Activated T-cell treated with anti-CD3 and anti-CD28 coated beads for 48 hours (primary cell): ENCODE results near the gene CCZ1.
"Not testable (repeated sequence)": the region's sequence is repeated elsewhere in the genome, so short reads cannot be mapped to it uniquely, and the experiment has no call there.

ENCODE experiments used
- DNase-seq: peaks from one replicate; pipeline ENCODE4 v3.0.0-alpha.2; 2020; ENCODE audit warnings: low read depth

The CCZ1 gene

GRCh38 chr7:5898480-5899224, at the start of gene CCZ1:
Gene CCZ1, plus strand, starts transcription at chr7:5898733. Its CDS starts 67 bp downstream, at chr7:5898800.
- peak; percentile 81 for DNase-seq

GRCh38 chr7:5850944-5851343, 47.6 kb upstream of the CCZ1 start:
- no peak for DNase-seq

DNA sequence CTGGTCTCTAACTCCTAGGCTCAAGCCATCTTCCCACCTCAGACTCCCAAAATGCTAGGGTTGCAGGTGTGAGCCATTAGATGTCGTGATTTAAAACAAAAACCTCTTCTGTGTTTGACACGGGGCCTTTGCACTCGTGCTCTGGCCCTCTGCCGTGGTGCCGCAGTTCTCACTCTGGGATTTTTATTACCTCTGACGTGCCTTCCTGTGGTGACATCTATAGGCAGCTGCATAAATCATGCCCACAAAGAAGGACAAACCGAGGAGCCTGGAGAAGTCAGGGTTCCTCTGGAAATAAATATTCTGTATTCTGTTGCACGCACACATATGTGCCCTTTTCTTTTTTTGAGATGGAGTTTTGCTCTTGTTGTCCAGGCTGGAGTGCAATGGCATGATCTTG, 43.8 kb upstream of the CCZ1 start:
- no peak for DNase-seq

- DNase-seq = not testable (repeated sequence)
Observed at GRCh38 chr7:5857041-5857575, 41.4 kb upstream of the CCZ1 start.

DNA sequence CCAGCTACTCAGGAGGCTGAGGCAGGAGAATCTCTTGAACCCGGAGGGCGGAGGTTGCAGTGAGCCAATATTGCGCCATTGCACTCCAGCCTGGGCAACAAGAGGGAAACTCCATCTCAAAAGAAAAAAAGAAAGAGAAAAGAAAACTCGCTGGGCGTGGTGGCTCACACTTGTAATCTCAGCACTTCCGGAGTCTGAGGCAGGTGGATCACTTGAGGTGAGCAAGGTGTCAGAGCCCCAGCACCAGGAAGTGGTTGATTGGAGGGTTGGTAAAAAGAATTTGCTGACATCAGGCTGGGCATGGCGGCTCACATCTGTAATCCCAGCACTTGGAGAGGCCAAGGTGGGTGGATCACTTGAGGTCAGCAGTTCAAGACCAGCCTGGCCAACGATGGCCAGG, 40.0 kb upstream of the CCZ1 start:
- DNase-seq = not testable (repeated sequence)

- not testable (repeated sequence) for DNase-seq
Observed at GRCh38 chr7:5861281-5861680, 37.3 kb upstream of the CCZ1 start.

- not testable (repeated sequence) for DNase-seq
Observed at GRCh38 chr7:5862753-5863366, 35.7 kb upstream of the CCZ1 start.

DNA sequence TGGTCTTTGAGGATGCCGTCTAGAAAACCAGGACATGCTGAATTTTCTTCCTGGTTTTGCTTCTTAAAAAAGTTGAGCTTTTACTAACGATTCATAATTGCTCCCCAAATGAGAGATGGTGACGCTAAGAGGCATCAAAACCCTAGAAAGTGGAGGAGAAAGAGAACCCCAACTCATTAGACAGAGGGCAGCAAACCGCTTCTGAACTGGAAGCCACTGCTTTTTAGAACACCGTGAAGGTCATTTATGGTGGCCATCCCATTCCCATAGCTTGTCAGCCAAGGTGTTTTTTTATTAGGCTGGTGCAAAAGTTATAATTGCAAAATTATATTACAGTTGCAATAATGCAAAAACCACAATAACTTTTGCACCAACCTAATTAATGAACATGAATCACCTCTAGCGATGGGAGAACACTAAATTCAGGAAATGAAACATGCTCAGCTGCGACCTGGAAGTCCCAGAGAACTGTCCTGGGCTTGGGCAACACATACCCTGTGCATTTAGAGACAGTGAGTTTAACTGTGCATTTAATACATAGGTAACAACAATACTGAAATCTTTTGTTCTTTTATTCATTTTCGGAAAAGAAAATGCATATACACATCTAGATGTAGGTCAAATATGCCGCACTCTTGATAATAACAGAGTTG, 33.1 kb upstream of the CCZ1 start:
- not testable (repeated sequence) for DNase-seq

- DNase-seq = no peak
Observed at GRCh38 chr7:5867060-5867459, 31.5 kb upstream of the CCZ1 start.

- DNase-seq = not testable (repeated sequence)
Observed at GRCh38 chr7:5868928-5869341, 29.6 kb upstream of the CCZ1 start.

- DNase-seq = no peak
Observed at GRCh38 chr7:5869691-5870090, 28.8 kb upstream of the CCZ1 start.

DNA sequence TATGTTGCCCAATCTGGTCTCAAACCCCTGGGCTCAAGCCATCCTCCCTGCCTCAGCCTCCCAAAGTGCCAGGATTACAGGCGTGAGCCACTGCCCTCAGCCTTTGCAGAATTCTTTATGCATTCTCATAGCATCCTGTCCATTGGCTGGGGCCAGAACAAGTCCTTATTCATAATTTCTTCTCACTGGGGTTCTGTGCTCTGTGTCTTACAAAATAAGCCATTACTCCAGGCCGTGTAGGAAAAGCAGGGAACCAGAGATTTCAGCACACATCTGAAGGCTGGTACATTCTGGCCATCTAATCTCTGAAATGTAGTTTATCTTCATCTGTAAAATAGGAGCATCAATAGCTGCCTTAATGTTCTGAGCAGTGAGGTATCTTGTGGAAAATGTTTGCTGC, 28.2 kb upstream of the CCZ1 start:
- DNase-seq = no peak

GRCh38 chr7:5872326-5872725, 26.2 kb upstream of the CCZ1 start:
- no peak for DNase-seq

DNA sequence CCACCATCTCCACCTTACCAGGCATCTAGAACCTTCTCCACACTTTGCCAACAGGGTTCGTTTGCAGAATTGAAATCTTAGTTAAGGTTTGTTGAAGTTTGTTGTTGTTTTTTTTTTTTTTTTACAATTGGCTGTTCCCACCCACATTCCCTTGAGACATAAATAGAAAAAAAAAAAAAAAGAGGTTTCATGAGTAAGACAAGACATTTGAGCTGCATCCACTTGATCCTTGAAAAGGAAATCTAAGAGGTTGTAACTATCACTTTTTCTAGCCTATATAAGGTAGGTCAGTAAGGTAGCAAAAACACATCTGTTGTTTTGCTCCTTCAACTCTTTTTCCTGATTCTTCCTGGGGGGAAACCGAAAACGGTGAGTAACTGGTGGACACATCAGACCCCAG, 18.9 kb upstream of the CCZ1 start:
- DNase-seq = not testable (repeated sequence)

DNA sequence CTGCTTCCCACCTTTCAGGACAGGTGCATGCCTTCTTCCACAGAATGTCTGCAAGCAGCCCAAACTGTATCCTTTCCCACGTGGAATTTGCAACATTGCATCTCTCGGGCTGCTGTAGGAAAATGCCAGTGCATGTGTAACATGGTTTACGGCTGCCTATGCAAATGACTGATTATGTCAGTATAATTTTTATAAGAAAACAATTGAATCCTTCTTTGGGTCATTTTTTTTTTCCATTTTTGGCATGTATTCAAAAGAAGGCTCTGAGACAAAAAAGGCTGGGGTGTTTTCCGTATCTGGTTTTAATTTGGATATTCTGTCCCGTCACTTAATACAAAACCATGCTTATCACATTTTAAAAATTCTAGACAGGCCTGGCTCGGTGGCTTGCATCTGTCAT, 18.4 kb upstream of the CCZ1 start:
- DNase-seq = not testable (repeated sequence)

- not testable (repeated sequence) for DNase-seq
Observed at GRCh38 chr7:5884431-5884830, 14.1 kb upstream of the CCZ1 start.

- DNase-seq = not testable (repeated sequence)
Observed at GRCh38 chr7:5888021-5888420, 10.5 kb upstream of the CCZ1 start.

- DNase-seq = not testable (repeated sequence)
Observed at GRCh38 chr7:5890244-5890643, 8.3 kb upstream of the CCZ1 start.

- no peak for DNase-seq
Observed at GRCh38 chr7:5892498-5892897, 6.0 kb upstream of the CCZ1 start.

- DNase-seq = not testable (repeated sequence)
Observed at GRCh38 chr7:5897369-5897919, 1.1 kb upstream of the CCZ1 start.

DNA sequence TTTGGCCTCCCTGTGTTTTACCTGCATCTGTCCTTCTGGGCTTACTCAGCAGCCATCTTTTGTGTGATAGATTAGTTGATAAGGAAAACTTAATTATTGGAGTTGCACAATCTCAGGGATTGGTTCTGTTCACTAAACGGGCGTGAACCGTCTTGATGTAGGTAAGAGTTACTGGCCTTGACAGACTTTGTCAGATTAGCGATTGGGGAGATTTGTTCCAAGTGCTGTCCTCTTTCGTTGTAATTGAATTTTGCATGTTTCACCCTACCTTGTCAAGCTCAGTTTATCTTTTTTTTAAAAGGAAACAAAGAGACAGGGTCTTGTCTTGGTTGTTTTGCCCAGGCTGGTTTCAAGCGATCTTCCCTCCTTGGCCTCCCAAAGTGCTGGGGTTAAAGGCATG, 4.5 kb downstream of the CCZ1 start:
- not testable (repeated sequence) for DNase-seq

DNA sequence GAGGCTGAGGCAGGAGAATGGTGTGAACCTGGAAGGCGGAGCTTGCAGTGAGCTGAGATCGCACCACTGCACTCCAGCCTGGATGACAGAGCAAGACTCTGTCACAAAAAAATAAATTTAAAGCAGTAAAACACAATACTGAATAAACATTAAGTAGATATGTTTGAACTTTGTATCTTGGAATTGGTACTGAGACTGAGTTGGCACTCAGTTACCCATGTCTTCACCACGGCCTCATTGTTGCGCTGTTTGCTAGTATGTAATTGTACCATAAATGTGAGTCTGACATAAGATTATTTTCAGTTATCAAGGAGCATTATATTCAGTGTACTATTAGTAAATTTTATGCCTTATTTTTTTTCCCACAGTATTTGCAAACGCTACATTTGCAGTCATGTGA, 6.2 kb downstream of the CCZ1 start:
- not testable (repeated sequence) for DNase-seq
